Natural killer cell (primary cell): Measurements from ENCODE around the gene PACRG. TPM values are rescaled to one million over a fixed set of nuclear protein-coding genes. Genes with fewer than 3 reads are reported as not detected.

ENCODE experiments used
- ATAC-seq, 3 donors: fragments of 150-1000 bp in 2 of 3; fragments of 200-7000 bp in 1 of 3; cut with Tn5 transposase; 1 replicate in 1 of 3; 2 replicates in 2 of 3; pipeline ENCODE4 v1.10.0; 2021; ENCODE audit warnings: mild to moderate bottlenecking in 2 of 3, moderate library complexity in 2 of 3
- DNase-seq, 2 donors: peaks; one replicate each; pipeline versions ENCODE4 v3.0.0 to v3.0.0-alpha.2; 2013 to 2021; ENCODE audit warnings: mixed read lengths in 1 of 2
- H3K27ac ChIP-seq: one replicate; pipeline ENCODE4 v1.5.1; 2013; ENCODE audit warnings: mild to moderate bottlenecking, low read length
- H3K27me3 ChIP-seq: one replicate; pipeline ENCODE4 v1.6.1; 2013; ENCODE audit warnings: low read length; ENCODE audit not compliant: control insufficient read depth, insufficient read depth
- H3K36me3 ChIP-seq: one replicate; pipeline ENCODE4 v1.6.1; 2013; ENCODE audit warnings: low read length; ENCODE audit not compliant: control insufficient read depth, insufficient read depth
- H3K4me1 ChIP-seq: one replicate; pipeline ENCODE4 v1.6.1; 2013; ENCODE audit warnings: low read length; ENCODE audit not compliant: control insufficient read depth, insufficient read depth
- H3K4me3 ChIP-seq: one replicate; pipeline ENCODE4 v1.5.1; 2013; ENCODE audit warnings: low read length
- H3K9me3 ChIP-seq: one replicate; pipeline ENCODE4 v1.6.1; 2013; ENCODE audit warnings: low read length; ENCODE audit not compliant: control insufficient read depth, insufficient read depth
- H3K27ac Mint-ChIP-seq, 2 donors: one replicate each; pipeline ENCODE4 v1.8.0; 2022; ENCODE audit warnings: mild to moderate bottlenecking in 2 of 2, mixed read lengths in 2 of 2, moderate library complexity in 1 of 2
- H3K27me3 Mint-ChIP-seq, 2 donors: one replicate each; pipeline ENCODE4 v1.8.0; 2022; ENCODE audit warnings: low read depth in 2 of 2, mixed read lengths in 2 of 2
- H3K36me3 Mint-ChIP-seq: one replicate; pipeline ENCODE4 v1.8.0; 2022; ENCODE audit warnings: mixed read lengths
- H3K4me1 Mint-ChIP-seq, 2 donors: one replicate each; pipeline ENCODE4 v1.8.0; 2022; ENCODE audit warnings: mixed read lengths in 2 of 2
- H3K4me3 Mint-ChIP-seq: one replicate; pipeline ENCODE4 v1.8.0; 2022; ENCODE audit warnings: mild to moderate bottlenecking, moderate library complexity, mixed read lengths
- H3K9me3 Mint-ChIP-seq, 2 donors: one replicate each; pipeline ENCODE4 v1.8.0; 2022; ENCODE audit warnings: mixed read lengths in 2 of 2
- WGBS: methylation state at CpG from one replicate; pipeline ENCODE4 v1.1.7; 2013; ENCODE audit warnings: missing lambda C conversion rate; ENCODE audit not compliant: insufficient coverage; 5-methylcytosine and 5-hydroxymethylcytosine counted together
- intact Hi-C: fragments of 100-400 bp; cut with micrococcal nuclease; formaldehyde crosslinking; loops from one replicate; pipeline ENCODE4 v1.14.2; 2022
- total RNA-seq, 4 donors: library from RNA; stranded (reverse); fragments of 120-200 nt in 1 of 4; gene quantifications; one replicate each; pipeline versions ENCODE4 v1.2.3 to v1.2.4, GENCODE V29; 2013 to 2022
- TF ChIP-seq, protein P1 (sequence below): fragments of 200-600 bp; IDR thresholded peaks from one replicate; pipeline ENCODE4 v1.8.0; 2022; ENCODE audit warnings: antibody characterized with exemption

The PACRG gene
- total RNA-seq, 3 donors from 2014 or later (not counting 1 experiment from before 2014, with no cell fraction given), result 0.52 TPM; not detected in 2

DNA sequence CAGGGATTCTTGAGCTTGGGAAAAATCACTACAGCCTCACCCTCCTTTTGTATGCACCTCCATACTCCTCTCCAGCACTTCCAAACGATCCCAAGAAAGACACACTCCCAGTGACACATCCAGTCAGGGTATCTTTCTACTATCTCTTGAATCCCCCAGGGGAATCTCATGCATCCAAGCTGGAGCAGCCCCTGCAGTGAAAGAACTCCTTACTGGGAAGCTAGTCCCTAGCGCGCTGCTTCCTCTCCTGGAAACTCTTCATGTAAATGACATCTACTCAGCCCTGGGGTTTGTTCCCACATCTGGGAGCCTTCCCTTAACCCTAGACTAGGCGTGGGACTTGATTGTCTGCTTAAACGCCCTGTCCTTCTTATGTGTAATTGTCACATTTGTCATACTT is 357.7 kb downstream of the PACRG start:
- intact Hi-C loops, result no loop called here
- Histone ChIP-seq H3K9me3 (no peaks in the 10 kb centered on the region), H3K27me3 (no peaks in the 10 kb centered on the region), H3K27ac (no peak overlapping the region), H3K36me3 (no peaks in the 10 kb centered on the region), H3K4me3 (no peak overlapping the region), H3K4me1 (no peaks in the 10 kb centered on the region)
- 73% methylated on average over 5 of the region's 5 CpGs for WGBS
- TF ChIP-seq, protein P1, sequence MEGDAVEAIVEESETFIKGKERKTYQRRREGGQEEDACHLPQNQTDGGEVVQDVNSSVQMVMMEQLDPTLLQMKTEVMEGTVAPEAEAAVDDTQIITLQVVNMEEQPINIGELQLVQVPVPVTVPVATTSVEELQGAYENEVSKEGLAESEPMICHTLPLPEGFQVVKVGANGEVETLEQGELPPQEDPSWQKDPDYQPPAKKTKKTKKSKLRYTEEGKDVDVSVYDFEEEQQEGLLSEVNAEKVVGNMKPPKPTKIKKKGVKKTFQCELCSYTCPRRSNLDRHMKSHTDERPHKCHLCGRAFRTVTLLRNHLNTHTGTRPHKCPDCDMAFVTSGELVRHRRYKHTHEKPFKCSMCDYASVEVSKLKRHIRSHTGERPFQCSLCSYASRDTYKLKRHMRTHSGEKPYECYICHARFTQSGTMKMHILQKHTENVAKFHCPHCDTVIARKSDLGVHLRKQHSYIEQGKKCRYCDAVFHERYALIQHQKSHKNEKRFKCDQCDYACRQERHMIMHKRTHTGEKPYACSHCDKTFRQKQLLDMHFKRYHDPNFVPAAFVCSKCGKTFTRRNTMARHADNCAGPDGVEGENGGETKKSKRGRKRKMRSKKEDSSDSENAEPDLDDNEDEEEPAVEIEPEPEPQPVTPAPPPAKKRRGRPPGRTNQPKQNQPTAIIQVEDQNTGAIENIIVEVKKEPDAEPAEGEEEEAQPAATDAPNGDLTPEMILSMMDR, result no peak
- no peaks in the 10 kb centered on the region for H3K27me3 Mint-ChIP-seq
- no peak overlapping the region for H3K27ac Mint-ChIP-seq
- no peaks in the 10 kb centered on the region for H3K4me1 Mint-ChIP-seq
- no peaks in the 10 kb centered on the region for H3K36me3 Mint-ChIP-seq
- peaks cover 7 to 11% of the 10 kb centered on the region in 2 donors for H3K9me3 Mint-ChIP-seq
- DNase-seq, result no peak
- no peak overlapping the region for H3K4me3 Mint-ChIP-seq
- no peak for ATAC-seq

DNA sequence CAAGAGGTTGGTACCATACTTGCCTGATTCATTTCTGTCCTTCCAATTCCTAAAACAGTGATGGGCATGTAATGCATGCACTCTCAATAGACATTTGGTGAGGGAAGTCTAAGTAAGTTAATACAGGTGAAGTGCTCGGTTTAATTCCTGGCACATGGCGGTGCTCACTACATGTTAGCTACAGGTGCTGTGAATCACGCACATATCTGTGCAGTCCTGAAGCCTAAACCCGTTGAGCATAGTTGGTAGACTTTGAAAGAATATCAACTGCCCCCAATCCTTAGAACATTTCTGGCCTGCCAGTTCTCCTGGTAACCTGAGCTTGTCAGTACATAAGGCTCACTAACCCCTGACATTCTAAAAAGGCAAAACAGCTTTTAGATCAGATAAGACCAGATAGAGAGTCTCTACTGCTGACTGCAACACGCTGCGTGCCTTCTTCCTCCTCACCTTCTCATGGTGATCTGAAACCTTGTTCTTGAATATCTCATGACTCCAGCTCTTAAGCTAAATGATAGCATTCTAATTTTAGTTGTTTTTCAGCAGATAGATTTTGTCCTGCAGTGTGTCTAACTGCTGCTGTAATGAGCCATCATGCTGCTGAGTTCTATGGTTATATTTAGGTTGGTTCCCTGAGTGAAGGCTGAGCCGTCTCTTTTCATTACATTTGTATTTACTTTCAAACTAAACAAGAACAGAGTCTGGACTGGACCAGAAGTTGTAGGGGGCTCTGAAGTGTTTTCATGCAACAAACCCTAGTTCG is 358.3 kb downstream of the PACRG start:
- intact Hi-C loops, result no loop called here
- DNase-seq (no peak), ATAC-seq (no peak)
- no peaks in the 10 kb centered on the region for H3K36me3 ChIP-seq
- no peaks in the 10 kb centered on the region for H3K27me3 Mint-ChIP-seq
- no peaks in the 10 kb centered on the region for H3K27me3 ChIP-seq
- TF ChIP-seq, protein P1, result no peak
- H3K27ac ChIP-seq, result no peak overlapping the region
- WGBS, result 65% methylated on average over 7 of the region's 8 CpGs
- no peak overlapping the region for H3K4me3 ChIP-seq
- no peaks in the 10 kb centered on the region for H3K4me1 Mint-ChIP-seq
- H3K9me3 ChIP-seq, result no peaks in the 10 kb centered on the region
- no peaks in the 10 kb centered on the region for H3K36me3 Mint-ChIP-seq
- no peaks in the 10 kb centered on the region for H3K4me1 ChIP-seq
- peaks cover 7 to 11% of the 10 kb centered on the region in 2 donors for H3K9me3 Mint-ChIP-seq
- H3K27ac Mint-ChIP-seq, result no peak overlapping the region
- no peak overlapping the region for H3K4me3 Mint-ChIP-seq

DNA sequence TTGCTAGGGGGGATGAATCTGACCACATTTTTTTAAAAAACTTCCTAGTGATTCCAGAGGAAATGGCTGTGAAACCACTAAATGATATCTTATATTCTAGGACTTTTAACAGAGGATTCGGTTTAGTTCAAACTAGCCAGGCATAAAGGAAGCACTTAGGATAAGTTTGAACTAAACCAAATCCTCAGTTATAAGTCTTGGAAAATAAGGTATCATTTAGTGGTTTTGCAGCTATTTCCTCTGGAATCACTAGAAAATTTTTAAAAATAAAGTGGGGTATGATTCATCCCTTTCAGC is 358.8 kb downstream of the PACRG start:
- Mint-ChIP-seq H3K4me1 (no peaks in the 10 kb centered on the region), H3K9me3 (peaks cover 7 to 11% of the 10 kb centered on the region in 2 donors), H3K27ac (no peak overlapping the region), H3K36me3 (no peaks in the 10 kb centered on the region), H3K27me3 (no peaks in the 10 kb centered on the region), H3K4me3 (no peak overlapping the region)
- no CpG with 5 or more reads among the region's 1 CpG for WGBS
- TF ChIP-seq, protein P1, result no peak
- Histone ChIP-seq H3K27me3 (no peaks in the 10 kb centered on the region), H3K9me3 (no peaks in the 10 kb centered on the region), H3K27ac (no peak overlapping the region), H3K36me3 (no peaks in the 10 kb centered on the region), H3K4me1 (no peaks in the 10 kb centered on the region), H3K4me3 (no peak overlapping the region)
- intact Hi-C loops, result no loop called here
- ATAC-seq (no peak), DNase-seq (no peak)

DNA sequence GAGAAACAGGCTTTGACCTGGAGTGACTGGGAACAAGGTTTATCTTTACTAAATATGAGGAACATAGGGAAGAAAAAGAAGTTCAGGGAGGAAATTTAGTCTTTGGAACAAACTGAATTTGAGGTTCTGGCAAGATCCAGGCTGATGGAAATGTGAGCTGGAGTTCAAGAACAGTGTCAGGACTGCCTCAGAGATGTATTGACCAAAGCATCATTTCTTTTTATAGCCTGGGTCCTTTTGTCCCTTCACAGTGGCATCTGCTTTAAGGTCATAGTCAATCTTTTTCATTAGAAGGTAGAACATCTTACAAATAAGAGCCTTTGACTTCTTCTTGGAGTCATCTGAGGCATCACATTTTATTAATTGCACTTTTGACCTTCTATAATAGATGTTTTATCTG is 360.2 kb downstream of the PACRG start:
- TF ChIP-seq, protein P1, result no peak
- ATAC-seq (no peak), DNase-seq (no peak)
- no peaks in the 10 kb centered on the region for H3K4me1 ChIP-seq
- H3K4me1 Mint-ChIP-seq, result no peaks in the 10 kb centered on the region
- H3K36me3 ChIP-seq, result no peaks in the 10 kb centered on the region
- H3K9me3 ChIP-seq, result no peaks in the 10 kb centered on the region
- intact Hi-C loops, result no loop called here
- H3K4me3 ChIP-seq, result no peak overlapping the region
- no peak overlapping the region for H3K27ac ChIP-seq
- H3K4me3 Mint-ChIP-seq, result no peak overlapping the region
- no peaks in the 10 kb centered on the region for H3K27me3 Mint-ChIP-seq
- peaks cover 7 to 11% of the 10 kb centered on the region in 2 donors for H3K9me3 Mint-ChIP-seq
- H3K27ac Mint-ChIP-seq, result no peak overlapping the region
- H3K27me3 ChIP-seq, result no peaks in the 10 kb centered on the region
- H3K36me3 Mint-ChIP-seq, result no peaks in the 10 kb centered on the region
